ENCODE measurements around the gene COG5.
A peak's percentile ranks its signal among the peaks of the same experiment; 100 is the strongest.

COG5 gene

DNA sequence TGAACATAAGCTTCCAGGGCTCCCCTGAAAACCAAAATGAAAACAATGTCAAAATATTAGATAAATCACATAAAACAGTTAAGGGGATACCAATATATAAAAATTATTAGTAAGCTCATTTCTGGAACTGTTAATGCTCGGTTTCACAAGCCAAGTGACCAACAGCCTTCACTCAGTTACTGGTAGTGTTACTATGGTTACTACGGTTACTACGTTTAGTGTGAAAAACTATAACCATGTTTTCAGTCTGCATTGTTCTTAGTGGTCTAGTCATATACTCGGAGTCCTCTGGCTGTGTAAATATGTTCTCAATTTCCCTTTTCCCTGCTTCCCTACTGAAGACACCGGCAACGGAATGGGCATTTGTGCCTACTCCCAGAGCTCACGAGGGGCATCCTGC, 360.1 kb downstream of the COG5 start:
- no peak for FAIRE-seq
- DNase-seq (ENCODE audit: insufficient read length, low spot score), result no peak

DNA sequence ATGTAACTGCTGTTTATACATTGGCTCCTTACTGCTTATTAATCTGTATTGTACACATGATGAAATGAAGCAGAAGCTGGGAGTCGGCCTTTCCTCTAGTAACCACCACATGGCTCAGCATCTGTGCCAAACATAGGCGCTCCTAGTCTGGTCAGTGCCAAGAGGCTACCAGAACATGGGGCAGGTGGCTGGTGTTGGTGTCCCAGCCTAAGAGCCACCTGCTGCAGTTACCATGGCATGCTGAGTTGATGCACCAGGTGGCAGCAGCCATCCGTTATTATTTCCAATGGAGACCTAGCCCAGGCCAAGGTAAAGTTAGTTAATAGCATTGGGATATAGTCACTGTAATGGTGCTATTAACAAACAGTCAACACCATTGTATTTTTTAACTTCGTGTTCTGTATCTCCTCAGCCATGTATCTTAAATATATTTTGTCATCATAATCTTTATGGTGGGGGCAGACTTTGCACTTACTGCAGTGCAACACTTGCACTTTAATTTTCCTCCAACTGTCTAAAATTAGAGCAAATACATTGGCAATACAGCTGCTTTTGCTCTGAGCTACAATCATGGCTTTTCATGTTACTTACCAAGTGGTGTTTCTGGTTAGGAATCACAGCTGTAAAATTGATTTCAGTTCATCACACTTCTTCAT, 361.8 kb downstream of the COG5 start:
- no peak for FAIRE-seq
- peak; percentile 21 for DNase-seq (ENCODE audit: insufficient read length, low spot score)

DNA sequence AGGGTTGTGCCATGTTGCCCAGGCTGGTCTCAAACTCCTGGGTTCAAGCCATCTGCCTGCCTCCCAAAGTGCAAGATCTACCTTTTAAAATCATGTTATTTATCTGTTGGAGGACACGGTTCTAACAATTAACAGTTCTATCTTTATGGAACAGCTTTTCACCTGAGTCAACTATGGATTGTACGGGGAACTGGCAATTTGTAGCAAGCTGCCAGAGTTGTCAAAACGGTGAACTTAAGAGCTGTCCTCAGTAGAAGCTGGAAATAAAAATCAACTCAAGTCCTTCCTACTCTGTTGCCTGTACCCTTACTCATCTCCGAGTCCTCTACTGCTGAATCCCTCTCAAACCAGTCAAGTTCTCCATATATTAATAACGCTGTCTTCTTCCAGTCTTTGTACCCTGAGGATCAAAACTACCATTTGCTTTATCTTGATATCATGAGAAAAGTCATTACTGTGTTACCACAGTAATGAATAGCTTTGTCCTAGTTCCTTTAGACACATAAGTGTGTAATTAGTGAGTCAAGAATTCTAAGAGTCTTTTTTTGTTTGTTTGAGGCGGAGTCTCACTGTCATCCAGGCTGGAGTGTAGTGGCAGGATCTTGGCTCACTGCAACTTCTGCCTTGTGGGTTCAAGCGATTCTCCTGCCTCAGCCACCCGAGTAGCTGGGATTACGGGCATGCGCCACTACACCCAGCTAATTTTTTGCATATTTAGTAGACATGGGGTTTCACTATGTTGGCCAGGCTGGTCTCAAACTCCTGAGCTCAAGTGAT, 366.7 kb downstream of the COG5 start:
- FAIRE-seq, result no peak
- DNase-seq (ENCODE audit: insufficient read length, low spot score), result no peak

DNA sequence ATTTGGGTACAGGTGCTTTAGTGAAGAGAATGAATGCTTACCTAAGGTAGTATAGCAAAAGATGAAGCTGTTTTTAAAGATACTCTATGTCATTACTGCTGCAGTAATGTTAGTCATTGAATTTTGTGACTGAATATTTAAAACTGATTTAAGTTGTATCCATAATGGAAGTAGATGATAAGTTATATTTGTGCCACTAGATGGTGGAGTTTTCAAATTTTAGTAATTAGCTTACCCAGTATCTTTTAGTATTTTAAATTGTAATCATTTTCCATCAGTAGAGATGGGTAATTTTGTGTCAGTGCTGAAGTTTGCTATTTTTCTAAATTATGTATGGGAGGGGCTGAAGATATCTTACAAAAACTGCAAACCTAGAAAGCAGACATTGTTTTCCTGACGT, 369.7 kb downstream of the COG5 start:
- no peak for FAIRE-seq
- DNase-seq (ENCODE audit: insufficient read length, low spot score), result no peak

DNA sequence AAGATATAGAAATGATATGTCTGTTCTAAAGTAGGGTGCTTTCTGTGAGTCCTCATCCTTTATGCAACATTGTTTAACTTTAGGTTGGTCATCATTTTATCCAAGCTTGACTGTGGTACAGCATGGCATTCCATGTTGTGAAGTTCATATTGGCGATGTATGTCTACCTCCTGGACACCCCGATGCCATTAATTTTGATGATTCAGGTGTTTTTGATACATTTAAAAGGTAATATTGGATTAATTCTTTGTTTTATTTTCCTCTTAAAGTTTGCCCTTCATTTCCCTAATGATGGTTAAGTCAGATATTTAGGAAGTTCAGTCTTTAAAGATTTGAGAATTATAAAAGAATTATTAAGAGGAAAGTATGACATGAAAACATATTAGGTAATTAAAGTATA, 373.6 kb downstream of the COG5 start:
- DNase-seq (ENCODE audit: insufficient read length, low spot score) (no peak), FAIRE-seq (no peak)

DNA sequence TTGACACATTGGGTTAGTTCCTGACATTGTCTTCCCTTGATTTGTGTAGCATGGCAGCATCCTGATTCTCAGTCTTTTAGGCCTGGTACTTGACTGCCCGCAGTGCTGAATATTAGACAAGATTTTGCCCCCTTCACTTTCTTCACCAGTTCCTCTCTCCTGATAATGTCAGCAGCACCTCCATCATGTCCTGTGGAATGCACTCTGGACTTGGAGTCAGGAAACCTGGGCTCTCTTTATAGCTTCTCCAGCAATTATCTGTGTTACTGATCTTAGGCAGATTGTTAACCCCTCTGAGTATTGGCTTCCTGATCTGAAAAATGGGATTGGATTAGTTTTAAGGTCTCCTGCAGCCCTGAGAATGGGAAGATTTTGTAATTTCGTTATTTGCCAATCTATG, 375.9 kb downstream of the COG5 start:
- FAIRE-seq (no peak), DNase-seq (ENCODE audit: insufficient read length, low spot score) (no peak)

DNA sequence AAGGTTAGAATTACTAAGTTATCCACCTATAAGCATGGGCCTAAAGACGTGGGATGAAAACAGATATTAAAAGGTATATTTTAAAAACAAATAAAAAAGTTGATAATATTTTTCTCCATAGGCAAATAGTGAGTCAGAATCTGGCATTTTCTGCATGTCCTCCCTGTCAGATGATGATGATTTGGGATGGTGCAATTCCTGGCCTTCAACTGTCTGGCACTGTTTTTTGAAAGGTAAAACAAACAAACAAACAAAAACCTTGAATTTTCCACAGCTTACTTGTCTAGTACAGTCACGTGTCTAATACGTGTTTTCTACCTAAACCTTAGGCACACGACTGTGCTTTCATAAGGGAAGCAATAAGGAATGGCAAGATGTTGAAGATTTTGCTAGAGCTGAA, 377.5 kb downstream of the COG5 start:
- DNase-seq (ENCODE audit: insufficient read length, low spot score) (no peak), FAIRE-seq (no peak)

DNA sequence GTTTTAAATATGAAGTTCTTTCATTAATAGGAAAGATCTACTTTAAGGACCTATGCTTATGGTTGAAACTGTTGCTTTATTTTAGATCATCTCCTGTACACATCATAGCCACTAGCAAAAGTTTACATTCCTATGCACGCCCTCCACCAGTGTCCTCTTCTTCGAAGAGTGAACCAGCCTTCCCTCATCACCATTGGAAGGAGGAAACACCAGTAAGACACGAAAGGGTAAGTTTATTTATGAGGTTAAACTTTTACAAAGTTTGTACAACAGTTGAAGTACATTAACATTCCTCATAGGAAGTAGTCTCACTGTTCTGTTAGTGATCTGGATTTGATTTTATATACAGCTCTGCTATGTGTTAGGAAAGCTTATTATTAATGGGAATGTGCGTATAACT, 378.0 kb downstream of the COG5 start:
- no peak for FAIRE-seq
- no peak for DNase-seq (ENCODE audit: insufficient read length, low spot score)

DNA sequence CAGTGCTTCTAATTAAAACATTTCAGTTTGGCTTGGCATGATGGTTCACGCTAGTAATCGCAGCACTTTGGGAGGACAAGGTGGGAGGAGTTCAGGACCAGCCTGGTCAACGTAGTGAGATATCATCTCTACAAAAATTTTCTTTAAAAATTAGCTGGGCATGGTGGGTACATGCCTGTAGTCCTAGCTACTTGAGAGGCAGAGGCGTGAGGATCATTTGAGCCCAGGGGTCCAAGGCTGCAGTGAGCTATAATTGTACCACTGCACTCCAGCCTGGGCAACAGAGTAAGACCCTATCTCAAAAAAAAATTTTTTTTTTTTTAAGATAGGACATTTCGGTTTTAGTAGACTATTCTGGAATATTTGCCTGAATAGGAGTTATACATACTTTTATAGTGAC, 382.5 kb downstream of the COG5 start:
- no peak for FAIRE-seq
- DNase-seq (ENCODE audit: insufficient read length, low spot score), result no peak

DNA sequence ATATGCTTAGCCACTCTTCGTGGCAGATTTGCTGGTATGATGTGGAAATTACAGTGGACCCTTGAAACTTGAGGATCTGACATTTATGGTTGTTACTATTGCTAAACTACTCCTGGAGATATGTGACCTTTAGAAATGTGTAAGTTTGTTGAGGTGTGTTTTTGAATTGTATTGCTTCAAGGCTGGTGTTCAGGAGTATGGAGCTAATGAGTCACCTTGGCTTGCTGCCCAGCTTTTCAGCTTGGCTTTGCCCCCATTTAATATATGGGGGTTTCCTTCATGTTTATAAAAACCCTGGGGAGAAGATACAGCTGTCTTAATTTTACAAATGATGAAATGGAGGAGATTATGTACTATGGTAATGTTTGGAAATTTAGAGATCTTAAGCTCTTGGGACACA, 383.3 kb downstream of the COG5 start:
- FAIRE-seq (no peak), DNase-seq (ENCODE audit: insufficient read length, low spot score) (no peak)

DNA sequence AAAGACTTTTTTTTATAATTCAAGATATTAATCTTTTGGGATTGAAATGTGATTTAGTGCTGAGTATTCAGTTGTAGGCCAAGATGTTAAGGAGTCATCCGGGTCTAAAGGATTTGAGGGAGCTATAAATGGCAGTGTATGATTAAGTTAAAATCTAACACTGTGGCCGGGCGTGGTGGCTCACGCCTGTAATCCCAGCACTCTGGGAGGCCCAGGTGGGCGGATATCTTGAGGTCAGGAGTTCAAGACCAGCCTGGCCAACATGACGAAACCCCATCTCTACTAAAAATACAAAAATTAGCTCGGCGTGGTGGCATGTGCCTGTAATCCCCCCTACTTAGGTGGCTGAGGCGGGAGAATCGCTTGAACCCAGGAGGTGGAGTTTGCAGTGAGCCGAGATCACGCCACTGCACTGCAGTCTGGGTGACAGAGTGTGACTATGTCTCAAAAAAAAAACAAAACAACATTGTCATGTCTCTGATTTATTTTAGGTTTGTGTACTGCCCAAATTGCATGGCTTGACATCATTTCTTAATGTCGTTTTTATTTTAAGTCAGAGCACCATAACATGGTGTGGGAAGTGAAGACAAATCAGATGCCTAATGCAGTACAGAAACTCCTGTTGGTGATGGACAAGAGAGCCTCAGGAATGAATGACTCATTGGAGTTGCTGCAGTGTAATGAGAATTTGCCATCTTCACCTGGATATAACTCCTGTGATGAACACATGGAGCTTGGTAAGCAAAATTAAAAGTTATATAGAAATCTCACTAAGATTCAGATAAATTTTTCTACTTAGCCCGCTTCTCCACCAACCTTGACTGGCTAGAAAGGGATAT, 384.2 kb downstream of the COG5 start:
- DNase-seq (ENCODE audit: insufficient read length, low spot score), result no peak
- FAIRE-seq, result no peak

DNA sequence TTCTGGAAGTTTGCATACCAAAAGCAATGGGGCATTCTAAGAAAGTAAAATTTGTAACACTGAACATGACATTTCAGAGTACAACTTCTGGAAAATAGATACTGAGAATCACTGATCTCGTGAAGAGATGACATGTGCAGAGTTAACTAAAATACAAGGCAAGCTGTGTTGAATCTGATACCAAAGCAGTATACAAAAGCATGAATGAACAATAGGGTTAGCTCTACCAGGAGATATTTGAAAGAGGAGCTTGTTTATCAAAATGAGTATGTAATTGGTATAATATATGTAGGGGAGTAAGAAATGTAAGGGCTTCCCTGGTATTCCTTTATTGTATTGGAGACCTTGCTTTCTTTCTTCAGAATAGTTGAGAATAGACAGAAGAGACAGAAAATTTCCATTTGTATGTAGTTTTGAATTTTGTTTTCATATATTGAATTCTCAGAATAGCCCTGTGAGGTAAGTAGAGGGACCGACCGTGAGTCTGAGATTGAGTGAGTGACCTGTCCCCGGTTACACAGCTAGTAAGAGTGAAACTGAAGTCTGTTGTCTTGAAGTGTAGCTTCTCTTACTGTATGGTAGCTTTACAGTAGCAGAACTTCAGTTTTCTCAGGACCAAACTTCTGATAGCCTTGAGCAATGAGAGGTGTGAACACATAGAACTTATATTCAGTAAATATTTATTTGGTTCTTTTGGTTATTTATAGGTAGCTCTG, 389.9 kb downstream of the COG5 start:
- no peak for FAIRE-seq

DNA sequence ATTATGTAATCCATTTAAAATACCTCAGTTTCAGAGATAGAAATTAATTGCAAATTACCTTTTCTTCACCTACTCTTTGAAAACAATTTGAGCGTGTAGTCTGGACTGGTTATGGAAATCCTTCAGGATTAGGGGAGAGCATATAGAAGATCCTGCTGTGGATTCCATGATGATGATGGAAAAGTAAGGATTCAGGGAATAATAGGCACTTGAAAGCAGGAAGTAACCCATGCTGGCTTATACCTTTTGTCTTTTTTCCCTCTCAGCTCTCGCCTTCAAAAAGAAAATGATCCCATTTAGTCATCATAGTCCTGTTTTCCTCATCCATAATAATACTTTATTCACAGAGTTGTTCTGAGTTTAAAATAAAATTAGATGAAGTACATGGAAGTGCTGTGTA, 390.5 kb downstream of the COG5 start:
- FAIRE-seq (no peak), DNase-seq (ENCODE audit: insufficient read length, low spot score) (no peak)

More for the DNA sequence above, 389.9 kb downstream of the COG5 start:
- DNase-seq (ENCODE audit: insufficient read length, low spot score), result no peak

DNA sequence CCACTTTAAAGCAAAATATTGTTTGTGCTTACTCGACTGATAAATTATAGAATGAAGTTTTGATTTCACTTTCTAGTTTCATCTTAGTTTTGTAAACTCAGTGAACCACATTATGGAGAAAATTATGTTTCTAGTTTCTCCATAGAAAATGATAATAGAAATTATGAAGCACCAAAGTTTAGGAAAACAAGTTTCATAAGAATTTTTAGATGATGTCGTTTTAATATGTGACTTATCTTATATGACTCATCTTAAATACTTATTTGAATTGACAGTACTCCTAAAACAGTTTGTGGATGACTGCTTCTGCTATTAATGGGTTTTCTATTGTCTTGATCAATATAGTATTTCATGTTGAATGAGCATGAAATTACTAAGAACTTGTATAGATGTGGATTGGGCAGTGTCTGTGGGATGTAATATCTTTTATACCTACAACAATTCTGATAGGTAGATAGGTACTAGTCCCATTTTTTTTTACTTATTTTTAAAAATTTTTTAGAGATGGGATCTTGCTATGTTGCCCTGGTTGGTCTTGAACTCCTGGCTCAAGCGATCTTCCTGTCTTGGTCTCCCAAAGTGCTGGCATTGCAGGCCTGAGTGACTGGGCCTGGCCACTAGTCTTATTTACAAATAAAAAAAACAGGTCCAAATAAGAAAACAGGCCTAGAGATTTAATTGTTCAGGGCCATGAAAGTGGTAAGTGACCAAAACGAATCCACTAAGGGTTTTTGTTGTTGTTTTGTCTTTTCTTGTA, 391.3 kb downstream of the COG5 start:
- FAIRE-seq (peak; percentile 68), DNase-seq (ENCODE audit: insufficient read length, low spot score) (no peak)

DNA sequence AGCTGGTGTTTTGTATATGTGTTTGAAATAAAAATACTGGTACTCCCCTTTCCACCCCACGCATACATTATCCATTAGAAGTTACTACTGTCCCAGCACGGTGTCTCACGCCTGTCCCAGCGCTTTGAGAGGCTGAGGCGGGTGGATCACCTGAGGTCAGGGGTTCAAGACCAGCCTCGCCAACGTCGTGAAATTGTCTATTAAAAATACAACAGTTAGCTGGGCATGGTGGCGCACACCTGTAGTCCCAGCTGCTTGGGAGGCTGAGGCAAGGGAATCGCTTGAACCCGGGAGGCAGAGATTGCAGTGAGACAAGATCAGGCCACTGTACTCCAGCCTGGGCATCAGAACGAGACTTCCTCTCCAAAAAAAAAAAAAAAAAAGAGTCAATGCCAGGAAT, 392.2 kb downstream of the COG5 start:
- FAIRE-seq (no peak), DNase-seq (ENCODE audit: insufficient read length, low spot score) (no peak)

DNA sequence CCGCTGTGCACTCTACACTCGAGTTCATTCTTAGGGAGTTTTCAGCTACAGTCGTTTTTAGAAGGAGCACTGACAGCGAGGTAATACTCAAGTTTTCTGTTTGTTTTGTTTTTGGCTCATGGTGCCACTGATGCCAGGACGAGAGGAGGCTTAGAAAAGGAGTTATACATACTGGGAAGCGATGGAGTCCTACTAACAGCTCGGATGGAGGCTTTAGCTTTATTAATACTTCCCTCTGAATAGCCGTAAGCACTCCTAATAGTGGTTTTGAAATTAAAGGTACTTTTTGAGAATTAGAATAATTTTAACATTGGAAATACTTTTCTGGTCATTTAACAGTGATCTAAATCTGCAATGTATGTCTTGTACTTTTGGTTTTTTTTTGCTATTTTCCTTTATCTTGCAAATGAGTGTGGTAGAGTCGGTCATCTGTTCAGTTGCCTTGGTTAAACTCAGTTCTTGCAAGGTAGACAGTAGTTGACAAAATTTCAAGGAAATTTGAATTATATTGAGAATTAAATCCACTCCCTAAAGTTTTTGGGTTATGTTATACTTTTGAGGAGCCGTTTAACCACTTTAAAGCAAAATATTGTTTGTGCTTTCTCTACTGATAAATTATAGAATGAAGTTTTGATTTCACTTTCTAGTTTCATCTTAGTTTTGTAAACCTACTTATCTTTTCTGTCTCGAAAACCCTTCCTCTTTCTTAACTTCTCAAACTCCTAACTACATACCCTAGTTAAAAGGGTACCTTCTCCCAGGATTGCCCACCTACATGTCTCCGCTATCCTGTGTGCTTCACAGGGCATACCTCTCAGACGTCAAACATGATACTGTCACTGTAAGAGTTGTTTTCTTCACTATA, 393.4 kb downstream of the COG5 start:
- DNase-seq (ENCODE audit: insufficient read length, low spot score) (no peak), FAIRE-seq (peak; percentile 42)

DNA sequence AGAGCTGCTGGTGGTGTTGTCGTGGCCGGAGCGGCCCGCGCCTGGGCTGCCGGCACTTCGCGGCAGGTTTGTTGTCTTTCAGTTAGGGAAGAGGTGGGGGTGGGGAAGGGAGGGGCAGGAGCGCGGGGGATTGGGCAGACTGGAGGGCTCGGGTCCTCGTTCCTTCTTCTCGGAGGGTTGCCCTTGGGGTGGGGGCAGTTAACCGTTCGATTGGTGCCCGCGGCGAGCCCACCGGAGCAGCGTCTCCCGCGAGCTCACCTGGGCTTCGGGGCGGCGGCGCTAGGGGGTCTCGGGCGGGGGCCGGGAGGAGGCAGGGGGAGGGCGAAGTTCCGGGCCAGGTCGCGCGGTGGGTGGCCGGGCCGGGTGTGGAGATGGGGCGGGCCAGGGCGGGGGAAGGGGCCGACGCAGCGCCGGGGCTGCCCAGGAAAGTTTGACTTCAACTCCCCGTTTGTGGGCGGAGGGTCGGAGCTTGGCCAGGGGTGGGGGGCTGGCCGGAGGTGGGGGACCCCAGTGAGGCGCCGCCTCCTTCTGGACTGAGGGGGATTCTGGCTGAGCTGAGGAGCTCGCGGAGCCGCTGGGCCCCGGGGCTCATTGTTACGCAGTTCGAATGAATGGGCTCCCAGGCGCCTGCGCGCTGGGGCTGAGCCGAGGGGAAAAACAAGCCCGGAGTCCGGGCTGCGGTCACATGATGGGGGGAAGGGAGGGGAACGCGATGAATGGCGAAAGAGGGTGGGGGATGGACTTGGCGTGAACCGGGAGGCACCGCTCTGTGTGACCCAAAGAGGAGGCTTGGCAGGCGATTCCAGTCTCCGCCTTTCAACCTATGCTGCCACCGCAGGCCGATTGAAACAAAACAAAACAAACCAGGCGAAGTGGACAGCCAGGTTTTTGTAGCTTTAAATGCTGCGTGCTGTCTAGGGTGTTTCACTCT, 394.3 kb downstream of the COG5 start:
- no peak for DNase-seq (ENCODE audit: insufficient read length, low spot score)
- FAIRE-seq, result peak; percentile 93

All from GM19239 (cell line).